Brain pericyte (primary cell): ENCODE results near the gene PDE4D.

Source experiments
- DNase-seq: peaks from one replicate; pipeline ENCODE4 v3.0.0-alpha.2; 2012; ENCODE audit warnings: low read depth, low spot score

Gene PDE4D

DNA sequence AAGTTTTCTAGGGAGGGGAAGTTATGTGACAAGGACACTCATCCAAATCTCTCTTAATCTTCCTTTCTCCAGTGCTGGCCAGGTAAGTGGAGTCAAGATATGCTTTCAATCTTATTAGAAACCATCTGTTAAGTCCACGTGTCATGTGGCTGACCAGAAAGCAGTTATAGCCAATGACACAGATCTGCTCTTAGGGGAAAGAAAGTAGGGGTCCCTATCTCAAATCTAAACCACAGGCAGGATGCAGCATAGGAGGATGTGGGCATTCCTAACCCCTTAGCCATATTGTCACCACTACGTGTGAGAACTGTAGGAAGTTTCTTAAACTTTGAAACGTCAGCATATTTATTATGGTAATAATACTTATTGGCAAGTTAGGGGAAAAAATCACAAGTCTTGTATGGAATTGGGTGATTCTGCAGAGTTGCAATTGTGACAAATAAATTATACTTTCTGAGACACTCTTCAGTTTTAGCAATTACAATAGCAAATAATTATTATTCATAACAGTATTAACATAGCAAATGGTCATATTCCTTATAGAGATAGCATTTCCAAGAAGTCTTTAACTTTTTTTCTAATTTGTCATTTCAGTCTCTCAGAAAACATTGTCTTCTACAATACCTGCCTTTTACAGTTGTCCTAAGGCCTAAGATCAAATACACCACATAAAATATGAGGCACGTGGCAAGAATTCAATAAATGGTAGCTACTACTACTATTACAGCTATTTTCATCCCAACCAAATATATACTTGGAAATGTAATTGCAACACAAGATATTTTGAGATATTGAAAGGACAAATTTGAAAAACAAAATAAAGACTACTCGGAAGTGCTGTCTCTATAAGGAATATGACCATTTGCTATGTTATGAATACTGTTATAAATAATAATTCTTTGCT, 236.9 kb downstream of the PDE4D start:
- DNase-seq: no peak

DNA sequence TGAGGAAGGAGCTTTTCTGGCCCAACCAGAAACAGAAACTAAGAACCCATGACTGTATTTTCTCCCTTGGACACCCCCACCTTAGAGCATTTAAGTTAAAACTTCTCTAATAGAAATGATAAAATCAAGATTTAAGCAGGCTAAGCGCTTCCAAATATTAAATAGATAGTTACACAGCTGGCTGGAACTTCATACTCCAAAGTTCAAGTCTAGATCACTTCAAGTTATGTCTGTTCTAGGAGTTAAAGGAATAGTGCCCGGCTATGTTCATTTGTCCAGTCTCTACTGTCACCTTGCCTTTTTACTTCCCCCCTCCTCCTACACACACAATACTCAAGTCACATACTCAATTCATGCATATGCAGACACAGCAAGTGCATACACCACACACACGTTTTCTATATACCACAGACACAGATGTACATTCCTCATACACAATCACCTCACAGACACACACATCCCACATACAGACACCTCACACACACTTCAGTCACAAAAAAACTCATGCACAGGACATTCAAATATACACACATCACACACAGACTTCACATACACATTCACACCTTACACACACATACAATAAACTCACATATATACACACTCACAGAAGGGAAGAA, 237.7 kb downstream of the PDE4D start:
- DNase-seq: no peak

DNA sequence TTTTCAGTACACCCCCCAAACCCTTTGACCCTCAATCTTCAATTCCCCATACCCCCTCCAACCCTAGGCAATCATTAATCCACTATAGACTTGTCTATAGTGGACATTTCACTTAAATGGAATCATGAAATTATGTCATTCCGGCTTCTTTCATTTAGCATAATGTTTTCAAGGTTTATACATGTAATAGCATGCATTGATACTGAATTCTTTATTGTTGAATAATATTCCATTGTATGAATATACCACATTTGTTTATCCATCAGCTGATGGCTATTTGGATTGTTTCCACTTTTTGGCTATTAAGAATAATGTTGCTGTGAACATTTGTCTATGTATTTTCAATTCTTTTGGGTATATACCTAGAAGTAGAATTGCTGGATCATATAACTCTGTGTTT, 238.8 kb downstream of the PDE4D start:
- no peak for DNase-seq

DNA sequence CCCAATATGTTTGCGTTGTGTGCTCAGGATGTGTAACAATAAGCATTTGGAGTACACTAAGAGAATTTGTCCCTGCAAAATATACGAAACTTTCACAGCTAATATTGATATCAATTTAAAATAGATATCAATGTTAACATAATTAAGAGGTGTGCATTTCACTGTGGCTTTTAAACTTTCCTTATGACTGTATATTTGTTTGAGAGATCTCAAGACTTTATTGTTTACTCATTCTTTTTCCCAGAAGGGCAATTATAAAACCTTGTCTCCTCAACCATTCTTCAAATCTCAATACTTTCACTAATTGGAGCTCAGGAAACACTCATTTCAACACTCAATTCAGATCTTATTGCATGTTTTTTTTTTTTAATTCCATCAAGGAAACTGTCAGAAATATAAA, 241.1 kb downstream of the PDE4D start:
- DNase-seq: no peak

DNA sequence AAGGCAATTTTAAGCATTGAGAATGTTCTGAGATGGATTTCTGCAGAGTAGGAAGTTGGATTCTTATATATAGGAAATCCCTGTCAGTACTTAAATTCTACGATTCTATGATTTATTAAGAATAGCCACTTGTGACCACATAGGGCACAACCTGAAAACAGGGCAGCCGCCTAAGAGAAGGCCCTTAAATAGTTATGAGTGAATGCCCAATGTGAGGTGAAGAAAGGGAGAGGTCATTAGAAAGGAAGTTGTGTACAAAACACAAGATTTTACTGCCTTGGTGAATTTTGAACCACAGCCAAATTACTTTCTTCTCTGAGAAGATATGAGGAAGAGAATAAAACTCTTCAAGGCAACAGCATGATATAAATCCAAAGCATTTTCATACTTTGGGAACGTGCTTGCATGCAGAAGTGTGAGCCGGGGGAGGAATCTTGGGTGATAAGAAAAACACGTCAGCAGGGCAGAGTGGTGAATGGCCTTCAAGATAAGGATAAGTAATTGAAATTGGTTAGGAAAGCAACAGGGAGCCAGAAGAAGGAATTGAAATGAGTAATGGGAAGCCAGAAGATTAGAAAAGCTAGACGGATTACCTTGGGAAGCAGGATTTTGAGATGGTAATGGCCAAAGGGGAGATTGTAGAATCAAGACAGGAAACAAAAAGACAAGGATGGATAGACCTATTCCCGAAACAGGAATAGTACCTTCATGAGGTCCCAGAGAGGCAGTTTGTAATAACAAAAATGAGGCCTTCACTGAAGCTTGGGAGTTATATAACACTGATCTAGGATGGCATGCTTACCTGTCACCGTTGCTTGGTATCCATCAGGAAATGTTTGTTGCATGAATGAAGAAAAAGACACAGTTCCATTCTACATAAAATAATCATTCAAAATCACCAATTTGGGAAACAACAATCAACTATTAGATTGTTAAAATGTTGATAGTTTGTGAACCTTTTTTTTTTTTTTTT, 244.3 kb downstream of the PDE4D start:
- no peak for DNase-seq

DNA sequence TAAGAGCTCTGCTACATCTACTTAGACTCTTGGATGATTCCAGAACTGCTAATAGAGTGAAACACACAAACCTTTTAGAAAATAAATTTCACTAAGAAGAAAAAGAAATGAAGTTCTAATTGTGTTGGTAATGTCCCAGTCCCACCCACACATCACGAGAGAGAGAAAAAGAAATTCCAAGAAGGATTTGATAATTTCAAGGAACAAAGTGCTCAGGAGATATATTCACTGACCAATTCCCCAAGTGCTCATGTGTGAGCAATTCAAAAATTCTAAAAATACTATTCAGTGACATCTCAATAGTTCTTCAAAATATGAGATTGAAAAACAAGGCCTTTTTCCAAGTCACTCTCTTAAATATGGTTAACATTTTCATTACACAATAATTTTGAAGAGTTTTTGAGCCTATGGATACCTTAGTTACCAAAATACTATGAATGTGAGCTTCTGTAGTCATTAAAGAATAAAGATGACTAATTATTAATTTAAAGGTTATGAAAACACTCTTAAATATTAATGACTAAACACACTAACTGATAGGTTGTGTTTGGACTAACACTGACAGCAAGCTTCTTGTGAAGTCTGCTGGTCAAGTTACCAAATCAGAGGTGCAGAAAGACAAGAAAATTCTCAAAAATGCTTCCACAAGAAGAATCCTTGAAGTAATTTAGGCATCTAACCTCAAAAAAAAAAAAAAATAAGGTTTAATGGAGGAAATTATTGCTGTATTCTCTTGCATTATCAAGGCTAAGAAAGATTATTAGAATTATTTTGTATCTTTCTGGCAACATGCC, 245.3 kb downstream of the PDE4D start:
- no peak for DNase-seq

DNA sequence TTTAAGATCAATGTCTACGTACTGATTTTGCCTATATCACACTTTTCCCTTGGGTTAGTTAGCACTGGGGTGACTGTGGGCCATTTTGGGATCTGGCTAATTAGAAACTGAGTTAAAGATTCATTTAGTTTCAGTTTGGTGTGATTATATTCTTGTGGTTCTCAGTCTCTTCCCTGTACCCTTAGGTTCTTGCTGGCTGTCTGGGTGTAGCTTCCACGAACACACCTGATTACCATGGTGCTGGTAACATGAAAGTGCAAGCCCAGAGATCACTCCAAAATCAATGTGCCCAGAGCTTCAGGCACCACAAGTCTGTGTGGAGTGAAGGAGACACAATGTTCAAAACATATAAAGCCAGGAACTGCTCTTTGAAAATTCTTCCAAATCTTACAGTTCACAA, 248.1 kb downstream of the PDE4D start:
- DNase-seq: no peak

DNA sequence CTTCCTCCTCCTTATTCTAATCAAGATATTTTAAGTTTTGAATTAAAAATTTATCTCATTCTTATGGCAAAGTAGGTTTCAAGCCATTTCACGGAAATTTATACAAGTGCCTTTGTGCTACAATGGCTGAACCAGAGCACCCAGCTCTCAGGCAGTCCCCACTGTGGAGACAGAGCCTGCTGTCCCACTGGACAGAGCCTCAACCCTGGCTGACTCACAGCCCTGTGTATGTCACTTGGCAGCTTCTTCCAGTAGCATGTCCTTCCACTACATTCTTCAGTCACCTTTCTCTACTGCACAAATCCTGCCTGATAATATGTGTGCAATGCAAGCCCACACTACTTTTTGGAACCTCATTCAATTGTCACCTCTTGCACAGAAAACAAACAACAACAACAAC, 253.1 kb downstream of the PDE4D start:
- DNase-seq: no peak

DNA sequence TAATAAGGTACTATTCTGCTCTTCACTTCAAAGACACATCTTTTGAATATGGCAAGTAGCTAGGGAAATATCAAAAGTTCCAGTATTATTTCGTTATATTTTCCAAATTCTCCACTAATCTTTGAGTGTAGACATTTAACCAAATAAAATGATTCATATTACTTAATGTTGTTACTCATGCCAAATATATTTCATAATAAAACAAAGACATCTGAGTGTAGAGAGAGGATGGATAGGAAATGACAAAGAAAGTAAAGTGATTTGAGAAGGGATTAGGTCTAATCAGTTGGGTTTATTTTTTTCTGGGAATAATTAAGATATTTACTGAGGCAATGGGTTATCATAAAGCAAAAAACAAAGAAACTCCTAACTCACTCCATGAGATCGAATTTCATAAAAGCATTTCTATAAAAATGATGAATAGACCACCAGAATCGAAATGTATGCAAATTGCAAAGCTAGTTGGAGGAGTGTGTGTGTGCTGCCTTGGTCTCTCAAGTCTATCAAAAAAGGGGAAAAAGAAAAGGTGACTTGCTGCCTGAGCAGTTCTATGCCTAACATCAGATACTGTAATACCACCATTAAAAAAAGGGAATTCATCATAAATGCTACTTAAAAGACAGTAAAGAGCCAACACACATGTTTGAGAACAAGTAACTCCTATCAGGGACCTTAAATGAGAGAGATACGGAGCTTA, 255.5 kb downstream of the PDE4D start:
- no peak for DNase-seq

DNA sequence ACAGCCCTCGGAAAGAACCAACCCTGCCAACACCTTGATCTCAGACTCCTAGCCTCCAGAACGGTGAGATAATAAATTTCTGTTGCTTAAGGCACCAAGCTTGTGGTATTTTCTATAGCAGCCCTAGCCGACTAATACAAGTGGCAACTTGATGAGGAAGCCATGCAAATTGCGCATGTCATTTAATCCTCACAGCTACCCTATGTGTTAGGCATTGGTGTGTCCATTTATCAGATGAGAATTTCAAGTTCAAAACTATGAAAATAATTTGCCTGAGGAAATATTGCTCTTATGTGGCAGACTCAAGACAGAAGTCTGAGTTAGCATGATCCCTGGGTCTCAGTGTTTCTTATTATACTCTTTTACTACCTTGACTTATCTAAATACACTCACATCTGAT, 264.0 kb downstream of the PDE4D start:
- no peak for DNase-seq

DNA sequence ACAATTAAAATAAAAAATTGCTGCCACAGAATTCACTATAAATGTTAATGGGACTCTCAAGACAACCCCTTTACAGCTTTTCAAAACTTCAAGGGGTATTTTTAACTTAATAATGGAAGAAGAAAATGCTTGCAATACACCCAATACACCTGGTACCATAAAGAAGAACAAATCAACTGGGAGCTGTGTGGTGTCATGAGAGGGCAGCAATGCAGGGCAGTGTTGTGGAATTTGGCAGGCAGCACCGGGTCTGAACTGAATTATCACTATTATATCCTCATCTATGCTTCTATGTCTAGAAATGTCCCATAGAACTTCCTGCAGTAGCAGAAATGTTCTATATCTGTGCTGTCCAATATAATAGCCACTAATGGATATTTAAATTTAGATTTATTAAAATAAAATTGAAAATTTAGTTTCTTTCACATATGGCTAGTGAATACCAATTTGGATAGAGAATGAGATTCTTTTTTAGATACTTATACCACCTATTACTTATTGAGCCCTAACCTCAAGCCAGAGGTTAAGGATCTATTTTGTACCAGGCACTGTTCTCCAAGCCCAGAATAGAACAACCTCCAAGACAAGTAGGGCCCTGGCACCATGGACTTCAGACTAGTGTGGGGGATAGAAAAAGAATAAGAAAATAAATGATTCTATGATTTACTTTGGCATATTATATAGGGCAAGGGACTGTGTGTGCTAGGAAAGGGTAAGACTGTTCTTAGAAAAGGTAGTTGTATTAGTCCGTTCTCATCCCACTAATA, 265.3 kb downstream of the PDE4D start:
- no peak for DNase-seq

DNA sequence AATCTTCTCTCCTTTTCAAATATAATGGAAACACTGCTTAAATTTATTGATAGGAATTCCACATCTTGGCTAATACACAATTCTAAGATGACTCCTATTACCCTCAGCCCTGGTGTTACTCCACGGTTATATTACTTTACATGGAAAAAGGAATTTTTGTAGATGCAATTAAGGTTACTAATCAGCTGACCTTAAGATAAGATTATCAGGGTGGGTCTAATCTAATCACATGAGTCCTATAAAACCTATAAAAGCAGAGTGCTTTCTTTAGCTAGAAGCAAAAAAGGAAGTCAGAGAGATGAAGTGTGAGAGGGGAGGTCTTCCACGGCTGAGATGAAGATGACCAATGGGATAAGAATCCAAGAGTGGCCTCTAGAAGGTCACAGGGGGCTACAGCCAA, 268.6 kb downstream of the PDE4D start:
- no peak for DNase-seq

DNA sequence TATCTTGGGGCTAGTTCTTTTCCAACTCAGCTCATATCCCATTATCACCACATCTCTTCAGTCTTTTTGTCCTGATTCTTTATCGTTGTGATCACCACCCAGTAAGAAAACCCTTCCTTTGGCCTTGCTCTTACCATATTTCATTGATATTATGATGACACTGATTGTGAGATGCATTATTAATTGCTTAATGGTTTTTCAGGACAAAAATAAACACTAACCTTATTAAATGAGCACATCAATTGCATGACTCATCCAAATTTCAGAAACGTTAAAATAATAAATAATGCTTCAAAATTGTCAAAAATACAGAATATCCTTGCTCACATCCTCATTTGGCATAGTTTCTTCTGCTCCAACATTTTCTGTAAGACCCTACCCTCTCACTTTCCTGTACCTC, 270.7 kb downstream of the PDE4D start:
- no peak for DNase-seq

DNA sequence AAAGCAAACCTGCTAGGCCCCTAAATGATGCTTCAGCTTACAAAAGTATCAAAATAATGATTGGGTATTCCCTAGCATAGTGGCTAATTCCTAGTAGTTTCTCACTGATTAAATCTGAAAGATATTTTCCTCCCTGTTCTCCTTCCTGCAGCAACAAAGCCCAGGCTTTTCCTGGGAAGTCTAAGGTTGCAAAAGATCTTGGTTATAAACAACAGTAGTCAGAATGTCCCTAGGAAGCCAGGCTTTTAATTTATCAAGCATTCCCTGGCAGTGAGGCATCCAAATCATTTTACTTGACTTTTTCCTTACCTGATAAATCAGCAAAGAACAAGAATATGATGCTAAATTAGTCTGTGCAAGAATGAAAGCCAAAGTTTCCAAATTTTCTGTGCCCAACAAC, 272.0 kb downstream of the PDE4D start:
- no peak for DNase-seq

DNA sequence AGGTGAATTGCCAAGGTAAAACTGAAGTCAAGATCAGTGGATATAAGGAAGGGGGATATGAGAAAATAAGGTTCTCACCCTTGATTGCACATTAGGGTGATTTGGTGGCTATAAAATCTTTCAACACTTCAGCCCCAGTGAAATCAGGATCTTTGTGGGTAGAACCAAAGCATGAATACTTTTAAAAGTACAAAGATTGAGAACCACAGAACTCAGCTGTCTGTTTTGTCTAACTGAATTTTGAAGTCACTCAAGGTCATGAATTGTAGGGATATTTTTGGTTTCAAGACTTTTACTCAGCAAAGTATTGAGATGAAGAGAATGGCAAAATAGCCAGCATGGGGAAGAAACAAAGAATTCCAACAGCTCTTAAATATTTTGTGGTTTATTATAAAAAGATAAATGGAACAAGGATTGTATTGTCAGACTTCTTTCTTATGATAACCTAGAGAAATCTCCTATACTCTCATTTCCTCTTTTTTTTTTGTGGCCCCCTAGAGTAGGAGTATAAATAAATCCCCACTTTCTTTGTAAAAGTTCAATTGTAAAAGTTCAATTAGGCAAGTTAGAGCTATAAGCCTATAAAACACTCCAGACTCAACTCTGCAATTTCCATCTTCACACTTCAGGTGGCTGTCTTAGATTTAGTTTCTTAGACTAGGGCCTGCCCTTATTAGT, 272.9 kb downstream of the PDE4D start:
- no peak for DNase-seq

DNA sequence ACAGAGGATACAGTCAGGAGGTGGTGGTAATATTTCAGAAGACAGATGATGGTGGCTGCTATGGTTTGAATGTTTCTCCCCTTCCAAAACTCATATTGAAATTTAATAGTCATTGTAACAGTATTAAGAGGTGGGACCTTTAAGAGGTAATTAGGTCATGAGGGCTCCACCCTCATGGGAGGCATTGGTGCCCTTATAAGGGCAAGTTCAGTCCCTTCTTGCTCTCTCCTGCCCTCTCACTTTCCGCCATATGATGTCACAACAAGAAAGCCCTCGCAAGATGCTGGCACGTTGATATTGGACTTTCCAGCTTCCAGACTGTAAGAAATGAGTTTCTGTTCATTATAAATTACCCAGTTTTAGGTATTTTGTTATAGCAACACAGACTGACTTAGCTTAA, 274.9 kb downstream of the PDE4D start:
- no peak for DNase-seq

DNA sequence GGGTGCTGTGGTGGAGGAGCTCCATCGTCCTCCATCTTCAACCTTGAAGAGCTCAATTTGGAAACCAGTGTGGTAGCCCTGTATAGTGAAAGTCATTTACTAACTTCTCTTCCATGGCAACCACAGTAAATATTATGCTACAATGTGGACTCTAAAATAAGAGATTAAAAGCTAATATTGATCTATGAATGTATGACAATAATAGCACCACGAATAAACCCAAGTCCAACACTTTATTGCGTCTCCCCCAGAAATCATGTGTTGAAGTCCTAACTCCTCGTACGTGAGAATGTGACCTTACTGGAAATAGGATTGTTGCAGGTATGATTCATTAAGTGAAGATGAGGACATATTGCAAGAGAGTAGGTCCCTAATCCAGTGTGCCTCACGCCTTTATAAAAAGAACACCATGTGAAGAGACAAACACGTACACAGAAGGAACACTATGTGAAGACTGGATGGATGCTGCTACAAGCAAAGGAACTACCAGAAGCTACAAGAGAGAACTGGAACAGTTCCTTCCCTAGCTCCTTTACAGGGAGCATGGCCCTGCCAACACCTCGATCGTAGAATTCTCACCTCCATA, 276.2 kb downstream of the PDE4D start:
- no peak for DNase-seq

DNA sequence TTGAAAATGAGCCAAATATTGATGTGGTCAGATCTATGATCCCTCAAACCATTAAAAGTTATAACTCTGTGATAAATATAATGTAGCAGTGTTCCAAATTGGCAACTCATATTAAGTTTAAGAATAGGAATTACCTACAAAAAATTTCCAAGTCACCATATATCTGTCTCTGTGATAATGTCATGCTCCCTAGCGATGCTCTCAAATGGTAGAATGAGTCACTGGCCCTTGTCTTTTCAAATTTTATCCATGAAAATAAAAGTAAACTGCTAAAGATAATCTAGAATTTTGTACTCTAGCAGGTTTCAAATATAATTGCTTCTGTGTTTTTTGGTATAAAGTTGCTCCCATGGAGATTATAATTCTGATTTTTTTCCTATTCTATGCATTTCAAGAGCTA, 277.1 kb downstream of the PDE4D start:
- no peak for DNase-seq

DNA sequence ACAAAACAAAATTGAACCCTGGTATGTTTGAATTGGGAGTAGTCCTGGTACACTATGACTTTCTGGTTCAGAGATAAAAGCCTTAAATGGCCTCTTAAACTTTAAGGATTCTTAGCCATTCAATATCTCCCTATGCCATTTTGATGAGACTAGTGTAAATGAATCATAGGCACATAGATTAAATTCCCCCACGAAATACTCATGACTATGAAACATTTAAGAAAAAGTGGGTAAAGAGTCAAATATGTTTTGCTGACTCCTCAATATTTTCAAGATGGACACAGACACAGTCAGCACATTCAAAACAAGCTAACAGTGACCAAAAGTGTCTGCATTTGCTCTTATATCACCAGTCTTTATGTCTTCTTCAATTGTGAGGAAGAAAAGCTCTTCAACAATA, 278.3 kb downstream of the PDE4D start:
- no peak for DNase-seq
